Stimulated activated CD8-positive, alpha-beta memory T cell treated with anti-CD3 and anti-CD28 coated beads, Interleukin-15, amount 100 ng/mL, for 24 hours (primary cell): Measurements from ENCODE around the gene FKTN.

Source experiments
- DNase-seq: peaks from one replicate; pipeline ENCODE4 v3.0.0-alpha.2; 2020; ENCODE audit warnings: low read depth

Gene FKTN

DNA sequence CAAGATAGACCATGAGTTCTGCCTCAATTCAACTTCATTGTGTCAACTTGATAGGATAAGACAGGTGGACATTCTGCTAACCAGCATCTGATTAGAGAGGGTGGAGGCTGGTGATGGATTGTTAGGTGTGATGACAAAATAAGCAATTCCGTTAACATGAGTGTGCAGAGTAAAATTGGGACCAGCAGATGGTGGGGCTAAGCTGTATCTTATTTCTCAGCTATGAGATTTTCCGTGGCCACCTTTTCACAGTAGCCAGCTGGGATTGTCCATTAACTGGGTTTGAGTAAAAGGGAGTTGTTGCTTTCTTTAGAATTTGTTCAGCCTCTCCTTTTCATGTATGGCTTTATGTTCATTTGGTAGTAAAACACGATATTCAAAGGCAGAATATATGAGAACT lies 75.5 kb downstream of the FKTN start:
- DNase-seq: no peak

DNA sequence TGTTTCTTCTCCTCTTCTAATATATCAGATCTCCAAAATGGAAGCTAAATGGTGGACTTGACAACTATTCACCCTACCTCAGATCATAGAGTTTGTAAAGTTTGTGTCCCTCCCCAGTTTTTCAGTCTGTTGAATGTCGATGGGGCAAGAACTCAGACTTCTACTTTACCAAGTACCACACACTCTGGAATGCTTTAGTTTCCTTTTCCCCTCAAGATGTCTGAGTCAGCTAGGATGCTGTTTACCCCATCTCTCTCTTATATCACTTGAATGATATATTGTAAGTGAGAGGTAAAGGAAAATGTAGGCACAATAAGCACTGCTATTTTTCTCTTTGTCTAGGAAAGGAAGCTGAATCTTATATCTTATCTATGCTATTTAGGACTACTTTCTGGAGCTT lies 78.4 kb downstream of the FKTN start:
- no peak for DNase-seq

DNA sequence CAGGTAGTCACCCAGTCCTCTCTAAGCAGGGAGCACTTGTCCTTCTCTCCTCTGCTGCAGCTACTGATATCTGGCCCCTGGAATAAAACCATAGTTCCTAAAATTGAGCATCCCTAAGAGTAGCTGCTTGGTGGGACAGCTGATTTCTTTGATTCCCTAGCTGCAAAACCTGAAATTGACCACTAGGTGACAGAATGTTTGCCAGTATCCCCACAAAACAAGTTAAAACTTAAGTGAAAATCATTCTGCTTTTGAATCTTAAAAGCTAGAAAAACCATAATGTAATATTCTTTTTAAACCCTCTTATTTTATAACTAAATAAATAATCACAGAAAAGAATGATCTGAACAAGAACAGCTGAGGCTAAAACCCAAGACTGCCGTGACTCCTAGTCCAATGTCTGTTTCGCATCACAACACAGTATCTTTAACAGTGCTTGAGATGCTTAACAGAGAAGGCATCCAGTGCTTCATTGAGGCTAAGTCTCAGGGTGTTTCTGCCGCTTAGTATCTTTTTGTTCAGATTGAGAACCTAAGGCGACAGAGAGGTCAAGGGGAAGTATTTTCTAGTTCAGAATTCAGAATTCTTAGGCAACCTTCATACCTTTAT lies 80.0 kb downstream of the FKTN start:
- DNase-seq: no peak

DNA sequence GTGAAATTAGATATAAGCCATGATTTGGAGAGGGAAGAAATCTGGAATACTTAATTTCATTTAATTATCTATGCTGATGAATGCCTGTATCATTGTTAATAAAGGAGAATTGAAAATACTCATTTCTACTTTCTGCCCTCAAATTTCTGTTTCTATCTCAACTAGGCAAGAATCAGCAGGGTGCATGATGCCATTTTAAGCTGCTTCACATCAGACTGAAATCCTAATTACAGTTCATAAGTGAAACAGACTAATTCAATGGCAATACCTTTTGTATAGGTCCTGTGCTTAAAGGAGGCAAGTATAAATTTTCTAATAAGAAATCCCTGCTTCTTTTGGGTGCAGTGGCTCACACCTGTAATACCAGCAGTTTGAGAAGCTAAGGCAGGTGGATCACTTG lies 82.0 kb downstream of the FKTN start:
- DNase-seq: no peak

DNA sequence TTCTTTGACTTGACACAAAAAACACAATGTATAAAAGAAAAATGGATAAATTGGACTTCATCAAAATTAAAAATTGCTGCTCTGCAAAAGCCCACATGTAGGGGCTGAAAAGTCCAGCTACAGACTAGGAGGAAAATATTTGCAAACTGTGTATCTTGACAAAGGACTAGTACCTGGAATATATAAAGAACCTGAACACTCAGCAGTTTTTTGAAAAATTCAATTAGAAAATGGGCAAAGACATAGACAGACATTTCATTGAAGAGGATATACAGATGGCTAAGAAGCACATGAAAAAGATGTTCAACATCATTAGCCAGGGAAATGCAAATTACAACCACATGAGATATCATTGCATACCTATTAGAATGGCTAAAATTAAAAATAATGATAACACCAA lies 85.9 kb downstream of the FKTN start:
- DNase-seq: no peak

DNA sequence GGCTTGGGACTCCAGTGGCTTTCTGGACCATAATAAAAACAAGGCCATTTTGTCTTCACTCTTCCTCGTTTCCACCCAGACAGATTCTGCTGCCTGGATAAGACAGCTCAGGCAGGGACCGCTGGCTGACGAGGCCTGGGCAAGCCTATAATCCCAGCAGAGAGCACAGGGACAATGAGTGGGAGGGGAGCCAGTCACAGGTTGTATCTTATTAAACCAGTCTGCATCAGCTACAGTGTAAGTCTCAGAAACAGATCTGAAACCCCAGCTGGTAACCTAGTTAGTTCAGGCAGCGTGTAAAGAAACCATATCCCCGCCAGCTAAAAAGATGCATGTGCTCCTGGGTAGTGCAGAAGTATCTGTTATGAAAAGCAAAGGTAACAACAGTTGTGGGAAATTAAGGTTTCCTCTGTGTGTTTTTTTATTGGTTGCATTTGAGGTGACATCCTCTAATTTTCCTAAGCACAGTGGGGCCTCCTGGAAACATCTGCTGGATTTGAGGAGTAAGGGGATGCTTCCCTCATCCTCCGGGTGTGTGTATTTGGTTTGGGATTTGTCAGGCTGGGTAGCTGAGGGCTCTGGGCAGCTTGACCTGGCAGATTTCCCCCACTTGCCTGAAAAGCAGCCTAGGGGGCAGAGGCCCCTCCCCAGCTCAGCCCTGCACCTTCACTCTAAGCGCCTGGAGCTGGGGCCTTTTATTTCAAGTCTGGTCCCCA lies 89.1 kb downstream of the FKTN start:
- DNase-seq: no peak

DNA sequence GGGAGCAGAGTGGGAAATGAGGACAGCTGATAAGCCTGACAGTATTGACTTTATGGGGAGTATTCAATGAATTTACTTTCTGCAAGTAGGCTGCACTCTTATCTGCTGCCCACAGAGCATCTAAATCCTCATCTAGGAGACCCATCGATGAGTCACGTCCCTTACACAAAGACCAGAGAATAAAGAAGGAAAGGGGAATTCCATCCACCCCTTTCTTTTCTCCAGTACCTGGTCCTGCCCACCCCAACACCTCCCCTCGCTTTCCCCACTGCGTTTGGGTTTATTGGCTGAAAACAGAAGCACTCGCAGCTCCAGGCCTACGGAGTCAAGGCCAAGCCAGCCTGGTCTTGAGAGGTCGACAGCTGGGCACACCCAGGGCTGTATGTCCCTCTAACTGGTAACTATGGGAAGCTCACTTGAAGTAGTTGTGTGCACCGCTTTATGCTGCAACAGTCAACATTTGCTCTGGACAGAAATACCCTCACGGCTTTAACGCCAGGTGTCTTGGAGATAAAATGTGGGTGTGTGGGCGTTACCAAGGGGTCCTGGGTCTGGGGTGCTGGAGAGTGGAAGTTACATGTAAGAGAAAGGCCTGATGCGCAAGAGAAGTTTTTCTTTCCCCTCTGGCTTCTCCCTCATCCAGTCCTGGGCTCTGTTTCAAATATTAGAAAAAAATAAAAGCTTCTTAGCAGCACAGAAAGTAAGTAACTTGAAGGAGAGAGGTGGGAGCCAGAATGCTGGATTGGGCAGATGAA lies 89.8 kb downstream of the FKTN start:
- DNase-seq: no peak

DNA sequence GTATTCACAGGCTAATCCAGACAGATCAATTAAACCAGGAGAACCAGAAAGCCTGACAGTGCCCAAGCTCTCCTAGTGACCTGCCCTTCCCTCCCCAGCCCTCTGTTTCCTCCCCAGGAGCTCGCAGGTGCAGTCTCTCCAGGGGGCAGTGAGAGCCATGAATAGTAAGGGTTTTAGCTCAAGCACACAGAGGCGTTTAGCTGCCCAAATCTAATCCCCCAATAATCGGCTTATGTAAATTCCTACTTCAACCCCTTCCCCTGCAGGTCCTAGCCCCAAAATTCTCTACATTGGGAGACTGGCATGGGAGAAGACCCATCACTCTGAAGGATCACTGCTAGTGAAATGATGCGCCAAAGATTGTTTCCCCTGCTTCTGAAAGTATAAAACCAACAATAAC lies 93.9 kb downstream of the FKTN start:
- no peak for DNase-seq

DNA sequence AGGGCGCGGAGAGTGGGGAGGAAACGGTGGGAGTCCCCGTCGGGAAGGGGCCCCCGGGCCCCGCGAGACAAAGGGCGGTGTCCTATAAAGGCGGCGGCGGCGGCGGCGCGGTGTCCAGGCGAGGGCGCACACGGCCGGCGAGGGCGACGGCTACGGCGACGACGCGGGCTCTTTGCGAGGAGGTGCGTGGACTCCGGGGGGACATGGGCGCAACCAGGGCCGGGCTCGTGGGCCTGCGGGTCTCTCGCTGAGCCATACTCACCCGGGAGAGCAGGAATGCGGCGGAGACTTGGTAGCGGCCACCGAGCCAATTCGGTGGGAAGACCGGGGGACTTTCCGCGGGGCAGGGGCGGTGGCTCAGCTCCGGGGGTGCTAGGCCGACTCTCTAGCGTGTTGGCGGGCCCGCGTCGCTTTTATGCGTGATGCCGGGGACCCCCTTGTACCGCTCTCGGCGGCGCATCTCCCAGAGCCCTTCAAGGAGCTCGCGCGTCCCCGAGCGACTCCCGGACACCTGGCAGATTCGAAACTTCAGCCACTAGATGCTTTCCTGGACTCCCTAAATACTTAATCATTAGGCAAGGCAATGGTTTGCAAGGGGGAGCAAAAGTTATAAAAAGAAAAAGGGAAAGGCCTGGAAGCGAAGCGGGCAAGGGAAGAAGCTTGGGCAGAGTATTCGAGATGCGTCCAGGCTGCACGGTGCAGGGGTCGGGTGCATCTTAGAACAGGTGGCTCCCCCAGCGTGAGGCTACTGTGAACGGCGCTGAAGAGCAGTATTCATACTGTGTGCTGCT lies 98.4 kb downstream of the FKTN start:
- no peak for DNase-seq

DNA sequence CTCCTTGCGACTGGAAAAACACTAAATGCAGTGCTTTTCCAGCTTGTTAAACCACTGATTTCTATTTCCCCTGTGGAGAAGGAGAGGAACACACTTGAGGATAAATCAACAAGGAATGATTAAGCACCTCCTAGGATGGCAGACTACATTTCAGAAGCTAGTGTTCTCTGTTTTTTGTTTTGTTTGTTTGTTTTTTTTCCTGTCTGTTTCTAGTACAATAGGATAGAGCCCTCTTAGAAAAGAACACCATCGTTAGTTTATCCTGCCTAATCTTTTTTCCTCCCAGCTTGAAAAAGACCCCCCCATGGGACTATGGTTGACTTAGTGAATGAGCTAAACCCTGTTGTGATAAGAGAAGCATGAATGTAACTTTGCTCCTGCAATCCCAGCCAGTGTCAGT lies 100.4 kb downstream of the FKTN start:
- no peak for DNase-seq

DNA sequence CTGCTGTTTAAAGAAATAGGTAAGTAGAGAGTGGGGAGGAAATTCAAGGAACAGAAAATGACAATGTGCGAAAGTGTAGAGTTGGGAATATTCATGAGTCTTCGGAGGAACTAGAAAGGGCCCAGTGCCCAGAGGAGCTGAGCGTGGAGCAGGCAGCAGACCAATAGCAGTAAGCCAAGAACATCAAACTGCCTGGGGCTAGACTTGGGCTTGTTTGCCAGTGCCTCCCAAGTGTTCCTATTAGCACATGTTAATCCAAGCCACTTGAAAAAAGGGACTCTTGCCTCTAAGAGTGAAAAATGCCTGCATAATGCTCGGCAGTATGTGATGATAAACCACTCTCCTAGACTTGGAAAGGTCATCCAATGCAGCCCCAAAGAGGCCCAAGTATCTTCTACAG lies 103.1 kb downstream of the FKTN start:
- no peak for DNase-seq

DNA sequence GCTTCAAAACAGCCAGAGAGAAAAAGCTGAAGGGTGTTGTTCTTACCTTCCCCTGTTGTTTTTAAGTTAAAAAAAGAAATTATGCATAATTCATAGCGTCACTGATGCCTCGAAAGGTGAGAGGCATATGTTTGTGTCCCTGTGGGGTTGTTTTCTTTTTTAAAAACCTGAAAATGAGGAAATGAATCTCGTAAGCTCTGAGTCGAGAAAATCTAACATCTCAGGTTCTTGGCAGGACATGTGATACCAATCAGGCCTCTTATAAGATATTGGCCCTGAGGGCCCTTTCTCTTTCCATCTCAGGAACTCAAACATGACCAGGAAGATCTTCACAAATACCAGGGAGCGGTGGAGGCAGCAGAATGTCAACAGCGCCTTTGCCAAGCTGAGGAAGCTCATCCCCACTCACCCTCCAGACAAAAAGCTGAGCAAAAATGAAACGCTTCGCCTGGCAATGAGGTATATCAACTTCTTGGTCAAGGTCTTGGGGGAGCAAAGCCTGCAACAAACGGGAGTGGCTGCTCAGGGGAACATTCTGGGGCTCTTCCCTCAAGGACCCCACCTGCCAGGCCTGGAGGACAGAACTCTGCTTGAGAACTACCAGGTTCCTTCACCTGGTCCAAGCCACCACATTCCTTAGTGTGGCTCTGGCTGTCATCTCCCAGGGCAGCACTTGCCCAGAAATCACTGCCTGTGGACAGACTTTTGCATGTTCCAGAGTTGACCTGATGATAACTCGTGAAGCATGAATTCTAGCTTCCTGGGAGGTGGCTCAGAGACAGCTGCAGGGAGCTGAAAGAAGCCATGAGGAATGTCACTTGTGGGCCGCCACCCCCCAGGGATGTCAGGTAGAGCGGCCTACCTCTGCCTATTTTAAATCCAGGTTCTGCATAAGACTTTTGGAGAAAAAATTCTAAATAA lies 104.5 kb downstream of the FKTN start, which contains the start of gene TAL2:
TSS of gene TAL2 (plus strand) at position 274 of the 921 bp plus-strand sequence. CDS start at position 314, 40 bp downstream.
- no peak for DNase-seq

DNA sequence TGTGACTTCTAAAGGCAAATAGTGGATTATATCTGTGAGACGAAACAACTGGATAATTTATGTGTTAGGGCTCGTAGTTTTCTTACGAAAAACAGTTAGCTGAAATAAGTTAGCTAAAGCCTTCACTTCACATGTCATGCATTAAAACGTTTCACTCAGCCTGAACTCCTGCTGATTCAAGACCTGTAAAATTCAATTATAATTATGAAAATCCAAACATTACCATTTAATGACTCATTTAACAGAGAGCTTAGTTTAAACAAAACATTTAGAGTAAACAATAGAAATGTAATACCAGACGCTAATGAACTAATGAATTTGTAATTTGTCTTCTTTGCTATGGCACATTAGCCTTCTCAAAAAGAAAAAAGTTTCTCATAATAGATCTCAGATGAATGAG lies 106.0 kb downstream of the FKTN start:
- DNase-seq: no peak

DNA sequence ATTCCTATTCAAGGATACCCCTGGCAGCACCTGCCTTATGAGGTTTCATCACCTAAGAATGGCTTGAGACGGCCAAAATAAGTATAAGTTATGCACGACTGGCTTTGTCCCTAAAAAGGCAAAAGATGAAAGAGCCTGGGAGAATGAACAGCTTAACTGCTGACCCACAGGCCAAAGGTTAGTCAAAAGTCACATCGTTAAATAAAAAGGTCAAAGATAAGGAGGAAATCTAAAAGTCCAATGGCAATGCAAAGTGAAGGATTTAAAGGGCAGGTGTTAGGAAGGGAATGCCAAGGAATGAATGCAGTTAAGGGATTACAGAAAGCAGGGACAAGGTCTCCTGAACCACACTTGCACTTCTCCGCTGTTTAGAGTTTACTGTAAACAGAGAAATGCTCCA lies 109.9 kb downstream of the FKTN start:
- DNase-seq: no peak

DNA sequence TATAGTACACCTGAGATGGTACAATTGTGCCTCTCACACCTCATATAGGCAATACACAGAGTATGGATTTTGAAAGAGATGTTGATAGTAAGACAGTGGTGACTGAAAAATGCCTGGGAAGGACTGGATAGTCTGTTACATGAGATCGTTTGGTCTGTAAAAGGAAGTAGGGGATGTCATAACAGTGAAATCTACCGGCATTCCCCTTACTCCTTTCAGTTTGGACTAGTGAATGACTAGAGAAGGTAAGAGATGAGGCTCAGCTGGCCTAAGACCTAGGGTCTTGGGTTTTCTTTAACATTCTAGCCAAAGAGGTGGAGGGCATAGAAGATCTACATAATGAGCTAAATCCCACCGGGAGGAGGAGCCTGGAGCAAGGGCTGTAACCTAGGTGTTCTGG lies 112.4 kb downstream of the FKTN start:
- DNase-seq: no peak

DNA sequence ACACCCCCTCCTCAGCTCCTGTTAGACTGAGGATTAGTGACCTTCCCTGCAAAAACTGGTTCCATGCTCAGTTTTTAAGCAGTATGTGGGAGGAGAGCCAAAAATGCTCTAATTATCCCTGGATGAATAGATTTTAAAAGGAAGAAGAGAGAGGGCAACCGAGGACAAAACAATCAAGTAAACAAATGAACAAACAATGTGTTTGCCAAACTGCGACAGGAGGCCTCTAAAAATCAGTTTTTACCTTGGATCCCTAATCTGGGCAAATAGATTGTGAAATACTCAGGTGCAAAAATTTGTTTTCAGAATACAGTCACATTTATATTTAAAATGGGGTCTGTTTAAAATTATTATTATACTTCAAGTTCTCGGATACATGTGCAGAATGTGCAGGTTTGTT lies 112.8 kb downstream of the FKTN start:
- no peak for DNase-seq

DNA sequence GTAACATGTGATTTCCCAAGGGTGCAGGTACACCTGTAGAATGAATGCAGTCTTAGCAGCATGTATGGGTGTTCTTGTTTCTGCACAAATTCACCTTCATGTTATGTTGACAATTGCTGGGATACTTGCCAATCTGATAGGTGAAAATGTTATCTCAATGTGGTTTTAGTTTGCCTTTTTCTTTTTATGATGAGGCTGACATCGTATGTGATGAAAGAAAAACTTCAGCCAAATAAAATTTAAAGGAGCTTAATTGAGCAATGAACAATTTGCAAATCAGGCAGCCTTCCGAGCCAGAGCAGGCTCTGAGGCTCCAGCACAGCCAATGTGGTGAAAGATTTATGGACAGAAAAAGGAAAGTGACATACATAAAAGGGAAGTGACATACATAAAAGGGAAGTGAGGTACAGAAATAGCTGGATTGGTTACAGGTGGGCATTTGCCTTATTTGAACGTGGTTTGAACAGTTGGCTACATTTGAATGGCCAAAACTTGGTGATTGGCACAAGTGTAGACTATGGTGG lies 114.8 kb downstream of the FKTN start:
- DNase-seq: no peak

DNA sequence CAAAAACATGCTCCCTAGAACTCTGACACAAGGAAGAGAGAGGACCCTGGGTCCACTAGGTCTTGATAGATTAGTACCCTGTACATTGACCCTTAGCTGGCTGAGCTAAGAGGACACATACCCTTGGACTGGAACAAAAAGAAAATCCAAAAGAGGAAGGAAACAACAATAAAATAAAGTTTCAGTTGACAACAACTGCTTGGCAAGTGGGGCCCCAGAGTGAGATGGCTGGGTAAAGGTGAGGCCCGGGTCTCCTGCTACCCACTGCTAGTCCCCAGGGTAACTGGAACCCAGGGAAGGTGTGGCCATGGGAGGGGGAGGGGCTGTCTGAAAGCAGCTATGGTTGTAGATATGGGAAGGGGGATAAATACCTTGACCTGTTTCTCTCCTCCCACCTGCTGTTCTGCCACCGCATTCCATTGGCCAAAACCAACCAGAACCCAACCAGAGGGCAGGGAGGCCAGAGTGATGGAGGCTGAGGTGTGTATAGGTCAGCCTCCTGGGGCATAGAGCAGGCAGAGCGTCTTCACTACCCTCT lies 116.0 kb downstream of the FKTN start:
- DNase-seq: no peak

DNA sequence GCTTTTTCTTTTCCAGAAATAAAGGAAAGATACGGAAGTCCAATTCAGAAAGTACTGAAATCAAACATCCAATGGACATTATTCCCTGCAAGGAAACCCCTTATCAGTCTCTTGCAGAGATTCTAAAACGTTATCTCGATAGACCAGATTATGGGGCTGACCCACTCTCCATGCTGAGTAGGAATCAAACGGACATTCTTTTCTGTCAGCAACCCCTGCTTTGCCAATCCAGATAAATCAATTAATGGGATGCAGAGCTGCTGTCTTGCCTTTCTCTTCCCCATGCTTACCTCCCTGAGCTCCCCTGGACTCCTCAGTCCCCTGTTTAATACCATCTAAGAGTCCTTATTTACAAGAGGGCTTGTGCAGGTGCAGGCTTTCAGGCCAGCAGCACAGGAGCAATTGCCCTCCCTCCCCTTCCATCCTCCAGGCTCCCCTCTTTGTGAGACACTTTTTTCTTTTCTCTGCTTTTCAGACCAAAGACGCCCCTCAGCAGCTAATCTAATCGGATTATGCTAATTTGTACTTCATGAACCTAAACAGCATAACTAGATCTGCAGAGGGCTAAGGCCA lies 118.5 kb downstream of the FKTN start:
- no peak for DNase-seq

DNA sequence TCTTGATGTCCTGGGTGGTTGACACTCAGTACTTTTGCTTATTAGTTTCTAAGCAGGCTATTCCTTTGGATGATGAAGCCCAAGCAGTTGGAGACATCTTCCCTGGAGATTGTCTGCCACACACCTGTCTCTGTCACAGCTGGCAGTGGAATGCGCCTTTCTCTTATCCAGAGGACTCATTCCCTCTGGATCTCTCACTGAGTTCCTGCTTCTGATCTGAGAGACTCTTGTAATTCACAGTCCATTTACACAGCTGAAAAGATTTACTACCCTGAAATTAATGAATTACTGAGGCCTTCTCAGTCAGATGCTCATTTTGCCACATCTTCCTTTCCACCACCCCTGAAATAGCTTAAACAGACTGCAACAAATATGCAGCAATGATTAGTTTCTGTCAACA lies 120.2 kb downstream of the FKTN start:
- DNase-seq: no peak

DNA sequence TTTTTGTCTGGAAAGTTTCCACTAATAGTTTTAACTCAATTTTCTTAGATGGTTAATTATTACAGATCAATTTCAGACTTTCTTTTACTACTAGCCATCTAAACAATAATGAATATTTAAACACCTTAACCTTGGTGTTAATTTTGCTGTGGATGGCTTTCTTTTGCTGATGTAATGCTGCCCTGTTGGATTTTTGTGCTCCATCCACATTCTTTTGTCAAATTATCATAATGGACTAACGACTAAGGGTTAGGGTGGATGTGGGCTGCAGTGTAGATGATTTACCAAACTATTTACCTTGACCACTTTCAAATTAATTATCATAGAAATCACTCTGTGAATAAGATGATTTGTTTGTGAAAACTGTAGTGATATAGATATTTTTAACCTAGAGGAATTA lies 120.8 kb downstream of the FKTN start:
- DNase-seq: no peak
